Stimulated activated naive CD8-positive, alpha-beta T cell treated with anti-CD3 and anti-CD28 coated beads, Interleukin-15, Interleukin-2, amounts not matched to agents 100 U/mL and 50 U/mL, for 24 hours (primary cell): ENCODE data around the gene KCNG2.
"Not testable (repeated sequence)": the region's sequence is repeated elsewhere in the genome, so short reads cannot be mapped to it uniquely, and the experiment has no call there.

Experiments used
- ATAC-seq: fragments of 150-1000 bp; cut with Tn5 transposase; one replicate; pipeline ENCODE4 v1.10.0; 2021
- DNase-seq: peaks from one replicate; pipeline ENCODE4 v3.0.0; 2021

Gene KCNG2

DNA sequence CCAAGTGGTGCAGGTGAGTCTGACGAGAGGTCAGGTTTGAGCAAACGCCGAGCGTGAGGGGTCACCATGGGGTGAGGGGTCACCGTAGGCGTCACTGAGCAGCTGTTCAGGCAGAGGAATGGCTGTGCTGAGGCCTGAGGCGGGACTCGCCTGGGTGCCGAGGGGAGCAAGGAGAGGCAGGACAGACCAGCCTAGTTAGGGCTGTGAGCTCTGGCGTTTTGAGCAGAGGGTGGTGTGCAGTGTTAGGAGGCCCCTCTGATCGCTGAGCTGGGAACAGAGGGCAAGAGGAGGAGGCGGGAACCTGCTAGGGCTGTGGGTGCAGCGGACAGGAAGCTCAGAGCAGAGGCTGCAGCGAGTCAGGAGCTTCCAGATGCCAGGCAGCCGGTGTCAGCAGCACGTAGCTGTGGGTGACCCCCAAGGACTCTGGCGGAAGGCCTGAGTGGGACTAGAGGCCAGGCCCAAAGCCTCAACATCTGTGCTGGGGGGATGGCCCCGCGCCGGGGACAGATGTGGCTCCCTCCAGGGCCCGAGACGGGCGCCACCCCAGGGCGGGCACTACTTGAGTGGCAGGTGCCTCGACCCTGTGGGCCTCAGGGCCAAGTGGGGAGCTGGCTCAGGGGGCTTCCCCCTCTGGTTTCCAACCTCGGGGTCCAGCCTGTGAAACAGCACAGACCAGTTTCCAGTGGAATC, 55.7 kb downstream of the KCNG2 start:
- ATAC-seq: no peak
- DNase-seq: no peak

GRCh38 chr18:79853993-79854364, 56.2 kb downstream of the KCNG2 start:
- ATAC-seq (no peak), DNase-seq (no peak)

- ATAC-seq (no peak), DNase-seq (no peak)
These were observed 57.6 kb downstream of the KCNG2 start for GRCh38 chr18:79855147-79855933.

- DNase-seq (no peak), ATAC-seq (peak; percentile 19)
These were observed 58.6 kb downstream of the KCNG2 start for GRCh38 chr18:79856119-79857007.

DNA sequence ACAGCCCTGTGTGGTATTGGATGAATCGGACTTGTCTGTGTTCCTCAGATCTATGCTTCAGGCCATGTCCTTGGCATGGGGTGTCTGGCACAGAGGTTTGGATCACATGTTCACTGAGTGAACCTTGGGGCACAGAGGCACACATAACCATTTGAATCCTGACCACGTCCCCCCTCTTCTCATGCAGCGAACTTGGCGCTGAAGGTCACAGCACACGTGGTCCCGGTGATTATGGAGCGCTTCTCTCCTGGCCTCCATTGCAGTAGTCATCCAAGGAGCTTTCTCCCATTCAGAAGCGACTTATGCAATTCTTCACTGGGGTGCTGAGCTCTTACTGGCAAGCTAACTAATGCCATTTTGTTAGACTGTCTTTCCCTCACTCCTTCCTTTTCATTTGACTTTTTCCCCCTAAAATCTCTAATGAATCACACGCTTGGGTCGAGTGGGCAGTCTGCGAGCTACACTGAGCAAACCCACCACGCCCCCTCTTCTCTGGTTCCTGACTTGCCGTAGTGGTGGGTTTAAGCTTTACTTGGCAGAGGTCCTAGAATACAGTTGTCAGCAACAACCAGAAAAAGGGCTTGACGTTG, 59.4 kb downstream of the KCNG2 start:
- no peak for DNase-seq
- ATAC-seq: no peak

DNA sequence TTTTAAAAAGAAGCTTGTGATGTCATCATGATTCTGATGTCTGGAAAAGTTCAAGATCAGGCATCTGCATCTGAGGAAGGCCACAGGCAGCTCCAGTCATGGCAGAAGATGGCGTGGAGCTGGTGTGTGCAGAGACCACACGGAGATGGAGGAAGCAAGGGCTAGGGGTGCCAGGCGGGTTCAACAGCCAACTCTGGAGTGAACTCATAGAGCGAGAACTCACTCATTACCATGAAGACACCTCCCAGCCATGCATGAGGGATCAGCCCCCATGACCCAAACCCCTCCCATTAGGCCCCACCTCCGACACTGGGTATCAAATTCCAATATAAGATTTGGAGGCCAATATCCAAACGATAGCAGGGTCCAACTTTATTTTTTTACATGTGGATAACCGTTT, 61.6 kb downstream of the KCNG2 start:
- DNase-seq (no peak), ATAC-seq (no peak)

GRCh38 chr18:79861687-79862086, 63.9 kb downstream of the KCNG2 start:
- DNase-seq: no peak

DNA sequence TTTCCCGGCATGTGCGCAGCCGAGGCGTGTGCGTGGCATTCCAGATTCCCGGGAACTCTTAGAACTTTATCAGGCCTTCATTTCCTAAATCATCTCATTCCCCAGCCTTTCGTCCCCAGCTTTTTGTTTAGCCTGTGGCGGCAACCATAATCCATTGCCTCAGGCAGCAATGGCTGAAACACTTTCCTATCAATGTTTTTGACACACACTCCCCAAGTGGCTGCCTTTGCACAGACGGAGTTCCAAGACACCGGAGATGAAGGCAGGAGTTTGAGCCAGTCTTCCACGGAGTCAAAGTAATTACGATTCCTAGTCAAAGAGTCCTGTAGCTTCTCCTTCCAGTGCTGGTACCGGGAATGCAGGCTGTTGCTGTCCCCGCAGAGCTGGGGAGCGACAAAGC, 64.8 kb downstream of the KCNG2 start:
- ATAC-seq: no peak
- no peak for DNase-seq

More at GRCh38 chr18:79861687-79862086, 63.9 kb downstream of the KCNG2 start:
- no peak for ATAC-seq

- DNase-seq (no peak), ATAC-seq (no peak)
These were observed 65.6 kb downstream of the KCNG2 start for GRCh38 chr18:79863161-79864005.

- ATAC-seq (no peak), DNase-seq (no peak)
These were observed 66.4 kb downstream of the KCNG2 start for GRCh38 chr18:79864006-79864725.

DNA sequence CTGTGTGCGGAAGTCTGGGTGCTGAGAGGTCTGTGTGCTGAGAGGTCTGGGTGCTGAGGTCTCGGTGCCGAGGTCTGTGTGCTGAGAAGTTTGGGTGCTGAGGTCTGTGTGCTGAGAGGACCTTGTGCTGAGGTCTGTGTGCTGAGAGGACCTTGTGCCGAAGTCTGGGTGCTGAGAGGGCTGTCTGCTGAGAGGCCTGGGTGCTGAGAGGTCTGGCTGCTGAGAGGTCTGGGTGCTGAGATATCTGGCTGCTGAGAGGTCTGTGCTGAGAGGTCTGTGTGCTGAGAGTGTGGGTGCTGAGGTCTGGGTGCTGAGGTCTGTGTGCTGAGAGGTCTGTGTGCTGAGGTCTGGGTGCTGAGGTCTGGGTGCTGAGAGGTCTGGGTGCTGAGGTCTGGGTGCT, 67.2 kb downstream of the KCNG2 start:
- not testable (repeated sequence) for ATAC-seq, DNase-seq

GRCh38 chr18:79865951-79866350, 68.2 kb downstream of the KCNG2 start:
- not testable (repeated sequence) for DNase-seq, ATAC-seq

DNA sequence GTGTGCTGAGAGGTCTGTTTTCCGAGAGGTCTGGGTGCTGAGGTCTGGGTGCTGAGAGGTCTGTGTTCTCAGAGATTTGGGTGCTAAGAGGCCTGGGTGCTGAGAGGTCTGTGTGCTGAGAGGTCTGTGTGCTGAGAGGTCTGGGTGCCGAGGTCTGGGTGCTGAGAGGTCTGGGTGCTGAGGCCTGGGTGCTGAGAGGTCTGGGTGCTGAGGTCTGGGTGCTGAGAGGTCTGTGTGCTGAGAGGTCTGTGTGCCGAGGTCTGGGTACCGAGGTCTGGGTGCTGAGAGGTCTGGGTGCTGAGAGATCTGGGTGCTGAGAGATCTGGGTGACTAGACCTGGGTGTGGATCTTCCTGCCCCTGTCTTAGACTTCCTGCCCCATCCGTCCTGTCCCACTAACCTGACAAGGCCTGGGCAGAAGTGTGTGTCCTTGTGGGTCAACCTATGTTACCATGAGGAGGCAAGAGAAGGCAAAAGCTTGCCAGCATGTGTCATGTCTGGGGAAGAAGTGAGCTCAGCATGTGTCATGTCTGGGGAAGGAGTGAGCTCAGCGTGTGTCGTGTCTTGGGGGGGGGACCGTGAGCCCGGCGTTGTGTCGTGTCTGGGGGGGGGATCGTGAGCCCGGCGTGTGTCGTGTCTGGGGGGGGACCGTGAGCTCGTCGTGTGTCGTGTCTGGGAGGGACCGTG, 69.3 kb downstream of the KCNG2 start:
- DNase-seq (no peak), ATAC-seq (no peak)

DNA sequence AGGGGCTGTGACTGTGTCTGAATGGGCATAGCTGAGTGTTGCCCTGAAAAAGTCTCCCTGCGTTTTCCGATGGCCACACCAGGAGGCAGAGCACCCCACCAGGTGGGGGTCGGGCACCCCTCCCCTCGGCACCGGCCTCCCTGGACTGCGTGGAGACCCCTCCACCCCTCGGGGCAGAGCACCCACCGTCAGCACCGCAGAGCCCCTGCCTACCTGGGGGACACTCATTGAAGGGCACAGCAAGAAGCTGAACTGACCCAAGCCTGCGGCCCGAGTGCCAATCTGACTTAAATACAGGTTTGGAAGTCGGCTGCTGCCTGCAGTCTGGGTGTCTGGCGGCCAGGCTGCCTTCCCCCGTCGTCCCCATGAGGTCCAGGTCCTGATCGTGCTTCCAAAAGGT, 69.9 kb downstream of the KCNG2 start:
- DNase-seq: no peak
- ATAC-seq: no peak

GRCh38 chr18:79868168-79868784, 70.5 kb downstream of the KCNG2 start:
- ATAC-seq (no peak), DNase-seq (no peak)

- ATAC-seq (no peak), DNase-seq (no peak)
These were observed 71.2 kb downstream of the KCNG2 start for GRCh38 chr18:79868811-79869541.

- DNase-seq: no peak
- no peak for ATAC-seq
These were observed 72.0 kb downstream of the KCNG2 start for GRCh38 chr18:79869591-79870300.

DNA sequence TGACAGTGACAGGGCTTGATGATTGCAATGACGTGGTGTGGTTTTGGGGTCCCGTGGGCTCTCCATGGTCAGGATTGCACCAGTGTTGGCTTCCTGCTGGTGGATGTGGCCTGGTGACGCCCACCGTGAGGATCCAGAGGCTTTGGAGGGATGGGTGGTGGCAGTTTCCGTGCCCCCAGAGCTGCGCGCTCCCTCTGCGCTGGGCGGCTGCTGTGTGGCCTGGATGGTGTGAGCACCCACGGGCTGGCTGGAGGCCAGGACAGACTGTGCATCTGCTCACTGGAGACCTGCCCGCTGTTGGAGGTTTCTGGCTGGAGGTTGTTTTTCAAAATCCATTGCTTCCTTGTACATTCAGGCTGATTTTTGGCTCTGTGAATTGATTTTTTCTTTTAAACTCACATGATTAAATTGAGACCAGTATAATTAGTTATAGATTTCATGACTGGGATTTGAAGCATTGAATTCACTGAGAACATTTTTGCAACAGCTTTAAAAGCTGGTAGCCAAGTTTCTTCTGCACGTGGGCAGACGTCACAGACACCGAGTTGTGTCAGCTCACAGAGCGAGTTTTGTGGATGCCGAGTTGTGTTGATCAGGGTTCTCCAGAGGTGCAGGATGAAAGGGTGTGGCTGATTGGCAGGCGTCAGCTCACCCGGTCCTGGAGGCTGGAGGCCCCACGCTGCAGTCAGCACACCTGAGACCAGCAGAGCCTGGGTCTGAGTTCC, 72.7 kb downstream of the KCNG2 start:
- DNase-seq (no peak), ATAC-seq (no peak)
